HG03097 (cell line): ENCODE measurements around the gene ANKRD40.
"Not testable (repeated sequence)": the region's sequence is repeated elsewhere in the genome, so short reads cannot be mapped to it uniquely, and the experiment has no call there.

Source experiments
- ATAC-seq: cut with Tn5 transposase; IDR thresholded peaks from one replicate; pipeline ENCODE4 v1.9.1; 2021; ENCODE audit not compliant: unreplicated experiment, low FRiP score

Gene ANKRD40

DNA sequence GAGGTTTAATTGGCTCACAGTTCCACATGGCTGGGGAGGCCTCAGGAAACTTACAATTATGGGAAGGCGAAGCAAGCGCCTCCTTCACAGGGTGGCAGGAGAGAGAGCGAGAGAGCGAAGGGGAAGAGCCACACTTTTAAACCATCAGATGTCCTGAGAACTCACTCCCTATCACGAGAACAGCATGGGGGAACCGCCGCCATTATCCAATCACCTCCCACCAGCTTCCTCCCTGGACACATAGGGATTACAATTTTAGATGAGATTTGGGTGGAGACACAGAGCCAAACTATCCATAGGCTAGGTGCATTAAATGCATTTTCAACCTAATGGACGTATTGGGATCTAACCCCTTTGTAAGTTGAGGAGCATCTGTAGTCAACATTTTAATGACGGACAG is 4.9 kb upstream of the ANKRD40 start:
- ATAC-seq: no peak

DNA sequence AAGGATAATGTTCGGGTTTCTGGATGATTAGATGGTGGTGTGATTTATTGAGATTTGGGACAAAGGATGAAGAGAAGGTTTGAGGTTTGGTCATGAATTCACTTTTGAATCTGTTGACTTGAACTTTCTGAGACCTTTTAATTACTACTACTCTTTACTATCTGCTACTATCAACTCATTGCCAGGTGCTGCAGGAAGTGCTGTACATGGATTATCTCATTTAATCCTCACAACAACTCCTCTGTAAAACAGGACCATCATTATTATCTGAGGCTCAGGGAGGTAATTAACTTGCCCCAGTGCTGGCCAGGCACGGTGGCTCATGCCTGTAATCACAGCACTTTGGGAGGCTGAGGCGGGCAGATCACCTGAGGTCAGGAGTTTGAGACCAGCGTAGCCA is 2.9 kb upstream of the ANKRD40 start:
- no peak for ATAC-seq

DNA sequence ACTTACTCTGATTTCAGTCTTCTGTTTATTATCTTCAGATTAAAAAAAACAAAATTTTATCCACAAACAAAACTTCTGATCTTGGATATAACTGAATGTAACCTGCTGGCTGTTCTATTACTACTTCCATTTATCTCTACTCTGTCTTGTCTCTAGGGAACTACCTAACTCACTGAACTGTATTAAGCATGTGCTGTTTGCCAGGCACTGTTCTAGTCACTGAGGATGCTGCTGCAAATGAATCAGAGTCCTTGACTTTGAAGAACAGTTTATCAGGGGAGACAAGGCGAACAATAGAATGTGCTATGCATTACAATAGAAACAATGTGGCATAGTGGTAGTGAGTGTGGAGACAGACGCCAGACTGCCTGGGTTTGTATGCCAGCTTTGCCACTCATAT is 2.3 kb upstream of the ANKRD40 start:
- ATAC-seq: no peak

- ATAC-seq: not testable (repeated sequence)
These were observed 1.3 kb upstream of the ANKRD40 start for GRCh38 chr17:50709053-50709452.

DNA sequence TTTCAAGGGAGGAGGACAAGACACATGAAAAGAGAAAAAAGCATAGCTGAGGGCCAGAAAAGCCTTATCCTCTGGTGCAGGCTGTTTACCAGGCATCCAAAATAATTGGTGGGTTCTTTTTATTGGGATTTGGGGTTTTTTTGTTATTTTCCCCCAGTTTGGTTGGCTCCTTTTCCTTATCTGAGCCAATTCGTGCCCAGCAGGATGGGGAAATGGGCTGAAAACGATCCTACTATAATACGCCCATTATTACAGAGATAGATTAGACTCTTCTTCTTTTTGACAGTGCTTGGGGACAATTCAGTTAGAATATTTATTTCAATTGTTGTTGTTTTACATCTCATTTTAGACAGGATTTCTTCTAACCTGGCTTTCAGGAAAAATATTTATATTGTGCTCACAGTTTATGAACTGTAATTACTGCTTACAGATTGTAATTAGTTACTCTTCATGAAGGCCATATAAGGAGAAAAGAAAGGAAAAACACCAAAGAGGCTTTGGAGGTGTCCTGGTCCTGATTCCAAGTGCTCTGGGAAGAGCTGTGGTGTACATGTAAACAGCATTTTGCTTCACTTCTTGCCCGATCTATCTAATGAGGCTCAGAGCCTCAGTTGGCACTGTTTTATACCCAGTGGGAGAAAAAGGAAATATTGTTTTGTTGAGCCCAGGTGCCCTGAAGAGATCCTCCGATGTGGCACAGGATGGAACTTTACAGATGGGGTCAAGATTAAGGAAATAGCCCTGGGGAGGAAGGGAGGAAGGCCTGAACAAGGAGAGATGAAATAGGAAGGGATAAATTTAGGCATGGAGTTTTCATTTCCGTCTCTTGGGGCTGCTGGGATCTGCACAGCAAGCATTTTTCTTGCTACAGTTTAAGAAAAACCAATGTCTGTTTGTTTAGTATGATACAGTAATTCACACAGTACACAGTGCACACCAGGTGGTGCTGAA is 611 bp upstream of the ANKRD40 start:
- ATAC-seq: peak; percentile 3

GRCh38 chr17:50703162-50703561 is 4.6 kb downstream of the ANKRD40 start:
- no peak for ATAC-seq

GRCh38 chr17:50699410-50699809 is 8.3 kb downstream of the ANKRD40 start:
- no peak for ATAC-seq

DNA sequence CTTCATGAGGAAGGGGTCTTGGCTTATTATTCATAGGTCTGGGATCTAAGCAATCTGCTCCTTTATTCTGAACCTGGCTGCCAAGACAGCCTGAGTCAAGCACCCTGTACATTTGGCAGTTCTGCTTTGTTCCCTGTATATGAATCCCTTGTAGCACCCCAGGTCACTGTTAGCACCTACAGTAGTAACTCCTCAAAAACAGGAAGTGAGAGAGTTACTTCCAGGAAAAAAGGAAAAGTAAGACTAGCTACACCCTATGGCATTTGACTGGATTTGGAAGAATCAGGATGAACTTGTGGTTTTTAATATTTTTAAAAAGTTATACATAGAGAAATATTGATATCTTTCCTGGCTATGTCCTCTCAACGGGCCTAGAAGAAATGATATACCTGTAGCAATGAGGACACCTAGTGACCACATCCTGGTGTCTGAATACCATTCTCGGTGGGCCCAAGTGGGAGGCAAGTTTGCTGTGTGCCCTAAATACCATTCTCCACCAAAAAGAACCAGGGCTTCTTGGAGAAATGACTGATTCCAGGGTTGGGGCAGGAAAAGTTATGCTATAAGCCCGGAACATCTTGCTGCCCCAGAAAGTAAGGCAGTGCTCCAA is 9.9 kb downstream of the ANKRD40 start:
- ATAC-seq: no peak

GRCh38 chr17:50697062-50697461 is 10.7 kb downstream of the ANKRD40 start:
- ATAC-seq: no peak

- ATAC-seq: no peak
These were observed 11.3 kb downstream of the ANKRD40 start for GRCh38 chr17:50696365-50696879.

DNA sequence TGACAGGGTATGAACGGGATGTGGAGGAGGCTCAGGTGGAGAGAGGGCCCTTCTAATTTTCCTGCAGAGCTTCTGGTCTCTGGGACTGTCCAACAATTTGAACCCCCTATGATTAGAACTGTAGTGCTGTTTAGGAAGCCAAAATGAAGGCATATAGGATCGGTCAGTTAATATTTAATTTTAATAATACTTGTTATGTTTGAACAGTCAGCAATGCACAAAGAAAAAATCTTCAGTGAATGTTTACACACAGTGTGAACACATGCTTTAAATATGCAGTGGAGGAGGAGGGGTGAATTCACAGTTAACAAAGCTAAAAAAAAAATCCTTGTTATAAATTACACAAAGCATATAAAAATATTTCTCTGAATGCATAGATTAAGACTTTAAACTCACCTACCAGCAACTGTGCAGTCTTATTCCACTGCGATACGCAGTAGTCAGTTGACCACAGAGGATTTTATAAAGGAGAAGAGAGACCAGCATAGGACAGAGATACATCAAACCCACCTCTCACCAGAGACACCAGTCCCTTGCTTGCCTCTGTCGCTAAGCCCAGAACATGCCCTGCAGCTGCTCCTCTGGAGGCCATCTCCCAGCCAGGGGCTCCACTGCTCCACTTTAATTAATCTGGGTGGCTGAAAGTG is 14.6 kb downstream of the ANKRD40 start:
- no peak for ATAC-seq

- no peak for ATAC-seq
These were observed 15.2 kb downstream of the ANKRD40 start for GRCh38 chr17:50692448-50693035.

GRCh38 chr17:50691550-50692447 is 15.9 kb downstream of the ANKRD40 start:
- no peak for ATAC-seq

DNA sequence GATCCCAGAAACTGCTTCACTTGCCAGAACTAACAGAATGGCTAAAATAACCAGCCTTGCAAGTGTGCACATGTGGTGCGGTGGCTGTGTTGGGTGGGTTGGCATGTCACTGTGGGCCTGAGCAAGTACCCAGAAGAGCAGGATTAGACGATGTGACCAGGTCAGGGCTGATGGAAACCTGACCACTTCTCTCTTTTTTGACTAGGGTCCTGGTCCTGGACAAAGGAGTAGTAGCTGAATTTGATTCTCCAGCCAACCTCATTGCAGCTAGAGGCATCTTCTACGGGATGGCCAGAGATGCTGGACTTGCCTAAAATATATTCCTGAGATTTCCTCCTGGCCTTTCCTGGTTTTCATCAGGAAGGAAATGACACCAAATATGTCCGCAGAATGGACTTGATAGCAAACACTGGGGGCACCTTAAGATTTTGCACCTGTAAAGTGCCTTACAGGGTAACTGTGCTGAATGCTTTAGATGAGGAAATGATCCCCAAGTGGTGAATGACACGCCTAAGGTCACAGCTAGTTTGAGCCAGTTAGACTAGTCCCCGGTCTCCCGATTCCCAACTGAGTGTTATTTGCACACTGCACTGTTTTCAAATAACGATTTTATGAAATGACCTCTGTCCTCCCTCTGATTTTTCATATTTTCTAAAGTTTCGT is 16.7 kb downstream of the ANKRD40 start:
- no peak for ATAC-seq

GRCh38 chr17:50689956-50690886 is 17.5 kb downstream of the ANKRD40 start:
- ATAC-seq: no peak

DNA sequence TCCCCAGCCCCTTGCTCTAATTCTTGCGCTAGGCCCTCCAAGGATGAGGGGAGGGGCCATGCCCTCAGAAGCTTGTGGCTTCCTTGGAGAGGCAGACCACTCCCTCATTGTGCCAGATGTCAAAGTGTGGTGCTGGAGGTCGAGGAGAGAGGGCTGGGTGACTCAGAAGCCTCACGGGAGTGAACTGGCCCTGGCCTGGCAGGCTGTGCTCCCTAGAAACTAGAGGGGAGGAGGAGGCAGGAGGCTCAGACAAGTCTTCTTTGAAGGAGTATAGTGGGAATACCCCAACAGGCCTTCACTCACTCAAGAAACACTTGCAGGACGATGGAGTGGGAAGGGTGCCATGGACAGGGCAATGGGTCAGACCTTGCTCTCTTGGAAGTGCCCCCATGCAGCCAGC is 18.5 kb downstream of the ANKRD40 start:
- no peak for ATAC-seq

GRCh38 chr17:50688245-50688644 is 19.5 kb downstream of the ANKRD40 start:
- no peak for ATAC-seq
